HG02943 (cell line): ENCODE results near the gene SIGLEC8.
"Not testable (repeated sequence)": the region's sequence is repeated elsewhere in the genome, so short reads cannot be mapped to it uniquely, and the experiment has no call there.

ENCODE experiments used
- ATAC-seq: cut with Tn5 transposase; IDR thresholded peaks from one replicate; pipeline ENCODE4 v1.9.1; 2021; ENCODE audit warnings: mild to moderate bottlenecking, low read depth, moderate library complexity; ENCODE audit not compliant: unreplicated experiment

The SIGLEC8 gene

GRCh38 chr19:51476164-51476563, 17.9 kb upstream of the SIGLEC8 start:
- no peak for ATAC-seq

- no peak for ATAC-seq
Measured at GRCh38 chr19:51473009-51473707, 14.9 kb upstream of the SIGLEC8 start.

GRCh38 chr19:51472607-51473006, 14.4 kb upstream of the SIGLEC8 start:
- ATAC-seq, result no peak

- ATAC-seq, result no peak
Measured at GRCh38 chr19:51471527-51471926, 13.3 kb upstream of the SIGLEC8 start.

- ATAC-seq, result no peak
Measured at GRCh38 chr19:51470966-51471365, 12.7 kb upstream of the SIGLEC8 start.

- no peak for ATAC-seq
Measured at GRCh38 chr19:51469629-51470028, 11.4 kb upstream of the SIGLEC8 start.

- ATAC-seq, result no peak
Measured at GRCh38 chr19:51469162-51469561, 10.9 kb upstream of the SIGLEC8 start.

- ATAC-seq, result no peak
Measured at GRCh38 chr19:51468545-51468920, 10.3 kb upstream of the SIGLEC8 start.

GRCh38 chr19:51467864-51468544, 9.8 kb upstream of the SIGLEC8 start:
- ATAC-seq, result no peak

- ATAC-seq, result no peak
Measured at GRCh38 chr19:51466723-51467122, 8.5 kb upstream of the SIGLEC8 start.

GRCh38 chr19:51463976-51464581, 5.8 kb upstream of the SIGLEC8 start:
- not testable (repeated sequence) for ATAC-seq

- no peak for ATAC-seq
Measured at GRCh38 chr19:51462681-51463080, 4.4 kb upstream of the SIGLEC8 start.

- ATAC-seq, result no peak
Measured at GRCh38 chr19:51462276-51462675, 4.0 kb upstream of the SIGLEC8 start.

GRCh38 chr19:51461723-51462161, 3.5 kb upstream of the SIGLEC8 start:
- ATAC-seq, result no peak

- no peak for ATAC-seq
Measured at GRCh38 chr19:51460164-51460992, 2.1 kb upstream of the SIGLEC8 start.

- no peak for ATAC-seq
Measured at GRCh38 chr19:51458899-51459505, 748 bp upstream of the SIGLEC8 start.

GRCh38 chr19:51457351-51458013, 772 bp downstream of the SIGLEC8 start:
- no peak for ATAC-seq

GRCh38 chr19:51456541-51457290, 1.5 kb downstream of the SIGLEC8 start:
- no peak for ATAC-seq

GRCh38 chr19:51450730-51451307, 7.4 kb downstream of the SIGLEC8 start:
- no peak for ATAC-seq
